GM19351 (cell line): ENCODE data around the gene PKP4.

Experiments used
- ATAC-seq: cut with Tn5 transposase; IDR thresholded peaks from one replicate; pipeline ENCODE4 v1.9.1; 2021; ENCODE audit warnings: mild to moderate bottlenecking, moderate library complexity; ENCODE audit not compliant: unreplicated experiment

Gene PKP4

GRCh38 chr2:158729873-158730620 is 273.3 kb downstream of the PKP4 start:
- no peak for ATAC-seq

- no peak for ATAC-seq
These were observed 273.9 kb downstream of the PKP4 start for GRCh38 chr2:158730621-158731140.

GRCh38 chr2:158731386-158731785 is 274.6 kb downstream of the PKP4 start:
- ATAC-seq: no peak
